Activated CD4-positive, alpha-beta T cell treated with anti-CD3 and anti-CD28 coated beads, Interleukin-2, amount 10 ng/mL, durations not matched to agents 7 days and 5 days (primary cell): Measurements from ENCODE around the gene HOXA11. TPM values are rescaled to one million over a fixed set of nuclear protein-coding genes. Genes with fewer than 3 reads are reported as not detected.
A peak's percentile ranks its signal among the peaks of the same experiment; 100 is the strongest.

Experiments
- CTCF ChIA-PET: fragments of 350-600 bp; sonication (Branson Sonifier 250); formaldehyde crosslinking; loops from one replicate; lab custom pipeline; 2021; ENCODE audit warnings: antibody characterized with exemption; lab: Charles Lee
- POLR2A ChIA-PET: fragments of 350-600 bp; sonication (Branson Sonifier 250); formaldehyde crosslinking; loops from one replicate; lab custom pipeline; 2021; ENCODE audit warnings: antibody characterized with exemption; lab: Charles Lee
- DNase-seq: peaks from one replicate; pipeline ENCODE4 v3.0.0-alpha.2; 2020
- H3K27ac Mint-ChIP-seq: one replicate; pipeline ENCODE4 v1.8.0; 2021; ENCODE audit warnings: mild to moderate bottlenecking, moderate library complexity, mixed read lengths
- H3K27me3 Mint-ChIP-seq: one replicate; pipeline ENCODE4 v1.8.0; 2021; ENCODE audit warnings: mixed read lengths
- H3K36me3 Mint-ChIP-seq: one replicate; pipeline ENCODE4 v1.8.0; 2021; ENCODE audit warnings: low read depth, mixed read lengths
- H3K4me1 Mint-ChIP-seq: one replicate; pipeline ENCODE4 v1.8.0; 2021; ENCODE audit warnings: mixed read lengths
- H3K4me3 Mint-ChIP-seq: one replicate; pipeline ENCODE4 v1.8.0; 2021; ENCODE audit warnings: mild to moderate bottlenecking, moderate library complexity, mixed read lengths
- H3K9me3 Mint-ChIP-seq: one replicate; pipeline ENCODE4 v1.8.0; 2021; ENCODE audit warnings: mixed read lengths
- total RNA-seq, 2 experiments: library from RNA; stranded (reverse); gene quantifications; one replicate each; pipeline ENCODE4 v1.2.3, GENCODE V29; 2021

HOXA11 gene
- total RNA-seq, 2 experiments from 2014 or later = not detected

GRCh38 chr7:27203365-27203953, 18.4 kb upstream of the HOXA11 start:
- H3K9me3 Mint-ChIP-seq = no peaks in the 10 kb centered on the region
- peaks cover 2% of the 10 kb centered on the region for H3K36me3 Mint-ChIP-seq
- no peak for DNase-seq
- H3K27me3 Mint-ChIP-seq = peaks cover 90% of the 10 kb centered on the region
- H3K4me1 Mint-ChIP-seq = peaks cover 18% of the 10 kb centered on the region
- CTCF ChIA-PET = interaction anchor here (0.7 to 0.9 kb wide), 2 partner anchors 14 to 42 kb away, joined by 3 read pairs; no protein-coding TSS in a partner anchor
- H3K27ac Mint-ChIP-seq = no peak overlapping the region
- POLR2A ChIA-PET = no interaction called here
- no peak overlapping the region for H3K4me3 Mint-ChIP-seq

- H3K27me3 Mint-ChIP-seq = peaks cover 90% of the 10 kb centered on the region
- H3K4me1 Mint-ChIP-seq = peaks cover 21% of the 10 kb centered on the region
- peaks cover 2% of the 10 kb centered on the region for H3K36me3 Mint-ChIP-seq
- POLR2A ChIA-PET = no interaction called here
- DNase-seq = no peak
- no peak overlapping the region for H3K4me3 Mint-ChIP-seq
- CTCF ChIA-PET = interaction anchor here (0.6 to 1.2 kb wide), 2 partner anchors 40 to 42 kb away, joined by 3 to 4 read pairs; no protein-coding TSS in a partner anchor
- H3K9me3 Mint-ChIP-seq = no peaks in the 10 kb centered on the region
- peak overlapping the region; percentile 41 for H3K27ac Mint-ChIP-seq
Measured at GRCh38 chr7:27202862-27203134, 17.8 kb upstream of the HOXA11 start.

DNA sequence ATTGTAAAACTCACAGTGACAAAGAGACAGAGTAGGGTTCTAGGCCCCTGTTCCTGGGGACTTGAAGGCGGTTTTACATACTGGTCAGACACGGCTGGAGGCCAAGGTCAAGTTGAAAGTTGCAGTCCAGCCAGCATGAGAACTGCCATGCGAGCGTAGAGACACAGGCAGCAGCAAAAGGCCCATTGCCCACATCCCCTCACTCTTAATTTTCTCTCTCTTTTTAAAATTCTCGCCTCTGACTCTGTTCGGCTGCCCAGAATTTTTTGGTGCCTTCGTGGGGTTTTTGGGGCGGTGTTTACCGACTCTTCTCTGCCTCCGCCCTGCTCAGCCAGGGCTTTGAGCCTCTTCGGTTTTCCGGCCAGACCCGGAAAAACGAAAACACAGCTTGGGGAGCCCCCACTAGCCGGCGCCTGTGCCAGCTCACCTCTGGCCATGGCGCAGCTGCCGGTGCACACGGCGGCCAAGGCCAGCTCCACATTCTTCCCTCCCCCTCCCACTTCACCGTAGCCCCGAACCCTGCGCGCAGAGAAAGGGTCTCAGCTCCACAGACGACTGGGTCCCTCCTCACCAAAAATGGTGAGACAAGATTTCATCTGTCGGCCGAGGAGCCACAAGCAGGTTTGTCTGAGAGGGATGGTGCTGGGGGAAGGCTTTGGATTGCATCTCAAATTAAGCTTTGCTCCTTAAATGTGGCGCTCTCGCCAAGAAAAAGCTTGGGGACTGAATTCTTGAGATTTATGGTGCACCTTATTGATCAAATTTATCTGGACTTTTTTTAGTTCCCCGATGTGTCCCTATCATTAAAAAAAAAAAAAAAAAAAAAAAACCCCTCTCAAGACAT, 17.2 kb upstream of the HOXA11 start:
- Mint-ChIP-seq H3K27ac (no peak overlapping the region), H3K9me3 (no peaks in the 10 kb centered on the region), H3K27me3 (peaks cover 90% of the 10 kb centered on the region), H3K4me3 (no peak overlapping the region), H3K4me1 (peaks cover 21% of the 10 kb centered on the region), H3K36me3 (peaks cover 2% of the 10 kb centered on the region)
- ChIA-PET CTCF (interaction anchor here (0.6 to 1.2 kb wide), 3 partner anchors 32 to 41 kb away, joined by 3 to 4 read pairs (median 3); no protein-coding TSS in a partner anchor), POLR2A (no interaction called here)
- DNase-seq = no peak

DNA sequence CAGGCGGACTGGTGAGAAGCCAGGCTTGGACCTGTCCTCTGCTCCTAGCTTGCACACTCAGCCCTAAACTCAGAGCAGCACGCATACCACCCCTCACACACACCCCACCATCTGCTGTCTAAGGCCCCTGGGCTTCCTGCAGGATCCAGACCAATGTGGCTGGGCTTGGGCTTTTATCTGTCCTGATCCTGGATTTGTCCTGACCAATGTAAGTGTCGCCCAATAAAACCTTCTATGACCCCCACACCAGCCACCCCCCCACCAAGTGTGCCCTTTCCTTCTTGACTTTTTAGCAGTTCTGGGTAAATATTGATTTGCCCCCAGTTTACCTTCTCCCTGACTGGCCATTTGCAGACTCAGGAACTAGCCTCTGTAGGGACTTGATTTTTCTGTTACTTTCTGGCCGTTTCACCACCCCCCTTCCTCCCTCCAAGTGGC, 16.6 kb upstream of the HOXA11 start:
- Mint-ChIP-seq H3K27me3 (peaks cover 89% of the 10 kb centered on the region), H3K4me3 (no peak overlapping the region), H3K27ac (no peak overlapping the region), H3K9me3 (no peaks in the 10 kb centered on the region), H3K4me1 (peaks cover 21% of the 10 kb centered on the region), H3K36me3 (peaks cover 2% of the 10 kb centered on the region)
- ChIA-PET POLR2A (no interaction called here), CTCF (interaction anchor here (1.1 to 1.2 kb wide), 2 partner anchors 31 to 40 kb away, joined by 3 to 4 read pairs; no protein-coding TSS in a partner anchor)
- no peak for DNase-seq

DNA sequence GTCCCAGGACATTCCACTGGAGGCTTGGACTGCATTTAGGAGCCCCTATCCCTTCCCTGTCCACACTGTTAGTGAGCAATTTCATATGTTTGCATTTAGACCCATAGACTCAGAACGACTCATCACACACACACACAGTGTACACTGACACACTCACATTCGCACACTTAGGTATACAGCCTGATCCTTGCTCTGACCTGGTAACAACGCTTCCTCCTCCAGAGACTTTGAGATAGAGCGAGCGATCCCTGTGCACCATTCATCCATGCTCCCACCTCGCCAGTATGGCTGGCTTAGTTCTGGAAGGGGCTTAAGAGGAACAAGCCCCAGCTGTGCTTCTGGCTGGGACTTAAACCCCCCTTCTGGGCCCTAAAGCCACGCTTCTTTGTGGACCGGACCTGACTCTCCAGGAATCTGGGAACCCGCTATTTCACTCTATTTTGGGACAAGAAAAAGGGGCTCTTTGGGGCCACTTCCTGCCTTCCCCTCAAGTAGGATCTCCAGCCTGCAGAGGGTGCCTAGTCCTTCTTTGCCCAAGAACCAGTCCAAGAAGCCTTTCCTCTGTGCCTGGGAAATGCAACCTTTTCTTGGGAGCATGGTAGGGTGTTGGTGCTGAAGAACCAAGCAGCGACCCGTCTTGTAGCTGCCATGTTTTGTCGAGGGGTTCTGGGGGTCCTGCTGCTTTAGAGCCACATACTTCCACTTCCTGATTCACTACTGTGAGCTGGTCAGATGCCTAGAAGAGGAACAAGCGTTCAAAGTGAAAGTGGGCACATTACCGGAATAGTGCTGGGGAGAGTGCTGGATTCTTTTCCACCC, 15.9 kb upstream of the HOXA11 start:
- CTCF ChIA-PET = interaction anchor here (1.1 kb wide), 1 partner anchor 31 kb away, joined by 3 read pairs; no protein-coding TSS in a partner anchor
- peak overlapping the region; percentile 36 for H3K27ac Mint-ChIP-seq
- no peaks in the 10 kb centered on the region for H3K9me3 Mint-ChIP-seq
- peaks cover 21% of the 10 kb centered on the region for H3K4me1 Mint-ChIP-seq
- H3K36me3 Mint-ChIP-seq = peaks cover 2% of the 10 kb centered on the region
- POLR2A ChIA-PET = no interaction called here
- H3K4me3 Mint-ChIP-seq = peak overlapping the region; percentile 50
- peaks cover 88% of the 10 kb centered on the region for H3K27me3 Mint-ChIP-seq
- DNase-seq = no peak

- Mint-ChIP-seq H3K4me1 (peaks cover 19% of the 10 kb centered on the region), H3K36me3 (peaks cover 2% of the 10 kb centered on the region), H3K27me3 (peaks cover 86% of the 10 kb centered on the region), H3K27ac (peak within 1 kb of the TSS; percentile 62), H3K9me3 (no peaks in the 10 kb centered on the region), H3K4me3 (peak within 1 kb of the TSS; percentile 60)
- ChIA-PET CTCF (interaction anchor here (1.0 to 2.1 kb wide), 7 partner anchors 13 to 49 kb away, joined by 3 to 9 read pairs (median 4); partner anchors contain the start of gene EVX1), POLR2A (interaction anchor here (0.6 kb wide), 1 partner anchor 896 kb away, joined by 4 read pairs; no protein-coding TSS in a partner anchor)
- no peak for DNase-seq
Measured at GRCh38 chr7:27199849-27200760, 15.1 kb upstream of the HOXA11 start, which contains the start of gene HOXA13. HOXA13 (minus strand) TSS chr7:27200091; CDS start chr7:27200077, 14 bp downstream.

- no peak for DNase-seq
- POLR2A ChIA-PET = no interaction called here
- H3K27me3 Mint-ChIP-seq = peaks cover 86% of the 10 kb centered on the region
Measured at GRCh38 chr7:27198871-27199801, 14.1 kb upstream of the HOXA11 start.

GRCh38 chr7:27198138-27198841, 13.3 kb upstream of the HOXA11 start:
- Mint-ChIP-seq H3K4me3 (peak overlapping the region; percentile 4), H3K36me3 (no peaks in the 10 kb centered on the region), H3K27ac (no peak overlapping the region), H3K4me1 (peaks cover 16% of the 10 kb centered on the region), H3K27me3 (peaks cover 86% of the 10 kb centered on the region), H3K9me3 (no peaks in the 10 kb centered on the region)
- no peak for DNase-seq
- POLR2A ChIA-PET = no interaction called here
- CTCF ChIA-PET = interaction anchor here (0.6 to 2.1 kb wide), 6 partner anchors 11 to 882 kb away, joined by 3 to 9 read pairs (median 5); no protein-coding TSS in a partner anchor

More at GRCh38 chr7:27198871-27199801, 14.1 kb upstream of the HOXA11 start:
- Mint-ChIP-seq H3K4me1 (peaks cover 19% of the 10 kb centered on the region), H3K27ac (peak overlapping the region; percentile 62), H3K9me3 (no peaks in the 10 kb centered on the region), H3K4me3 (peak overlapping the region; percentile 60), H3K36me3 (peaks cover 2% of the 10 kb centered on the region)
- CTCF ChIA-PET = interaction anchor here (0.6 to 2.1 kb wide), 9 partner anchors 11 to 881 kb away, joined by 3 to 9 read pairs (median 4); partner anchors contain the start of gene EVX1

DNA sequence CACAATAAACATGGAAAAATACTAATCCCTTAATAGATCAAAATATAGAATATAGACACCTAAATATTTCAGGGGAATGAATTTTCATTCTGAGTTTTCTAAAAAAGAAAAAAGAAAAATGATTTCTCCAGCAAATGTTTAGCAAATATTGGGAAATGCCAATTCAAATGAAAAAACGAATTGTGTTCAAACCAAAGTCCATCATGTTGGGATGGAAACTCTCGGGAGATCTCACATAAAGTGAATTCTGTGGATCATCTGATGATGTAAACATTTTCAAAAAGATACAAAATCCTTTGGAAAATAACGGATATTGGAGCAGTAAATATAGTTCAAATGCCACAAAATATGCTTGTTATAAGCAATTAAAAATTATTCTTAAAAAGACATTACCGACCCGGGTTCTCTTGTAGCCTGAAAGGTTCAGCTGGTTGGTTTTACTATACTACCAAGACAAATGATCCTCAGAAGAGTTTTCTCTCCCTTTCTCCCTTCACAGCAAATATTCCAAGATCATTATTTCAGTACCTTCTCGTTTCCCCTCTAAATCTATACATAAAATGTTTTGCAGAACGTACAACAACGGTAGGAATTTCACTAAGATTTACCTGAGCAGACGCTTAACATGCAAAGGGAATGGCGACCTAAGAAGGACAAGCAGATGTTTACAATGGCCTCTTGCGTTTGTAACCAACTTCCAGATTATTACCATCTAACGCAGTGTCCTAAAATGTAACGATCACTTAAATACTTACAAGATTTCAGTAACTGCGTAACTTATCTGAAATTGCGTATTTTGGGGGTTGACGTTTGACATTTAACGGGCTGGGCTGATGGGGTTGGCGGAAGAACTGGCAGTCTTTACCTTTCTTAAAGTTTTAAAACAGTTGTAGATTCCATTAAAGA, 12.4 kb upstream of the HOXA11 start:
- H3K4me3 Mint-ChIP-seq = no peak overlapping the region
- ChIA-PET CTCF (interaction anchor here (0.9 to 2.1 kb wide), 2 partner anchors 13 to 42 kb away, joined by 3 to 9 read pairs; no protein-coding TSS in a partner anchor), POLR2A (no interaction called here)
- peaks cover 84% of the 10 kb centered on the region for H3K27me3 Mint-ChIP-seq
- DNase-seq = no peak
- H3K9me3 Mint-ChIP-seq = no peaks in the 10 kb centered on the region
- H3K27ac Mint-ChIP-seq = peak overlapping the region; percentile 4
- peaks cover 16% of the 10 kb centered on the region for H3K4me1 Mint-ChIP-seq
- no peaks in the 10 kb centered on the region for H3K36me3 Mint-ChIP-seq
